HCT116 (cell line): ENCODE measurements around the gene TRPT1. TPM values are rescaled to one million over a fixed set of nuclear protein-coding genes. Genes with fewer than 3 reads are reported as not detected.

Experiments used
- ATAC-seq: fragments of 200-7000 bp; cut with Tn5 transposase; 2 replicates; pipeline ENCODE4 v1.9.1; 2020; ENCODE audit warnings: mild to moderate bottlenecking, moderate library complexity
- BruUV-seq: library from RNA; stranded (reverse); fragments of 400-500 nt; replicated peaks from 2 replicates; lab custom pipeline; 2021; lab: Mats Ljungman, UMichigan
- CTCF ChIA-PET: fragments of 300-600 bp; sonication (Branson Sonifier 250); formaldehyde crosslinking; loops from one replicate; lab custom pipeline; 2021; ENCODE audit warnings: antibody characterized with exemption; lab: Charles Lee
- POLR2A ChIA-PET: fragments of 300-600, 350-600 bp; sonication (Branson Sonifier 250); formaldehyde crosslinking; loops from one replicate; lab custom pipeline; 2021; ENCODE audit warnings: antibody characterized with exemption; lab: Charles Lee
- RAD21 ChIA-PET, 2 experiments: fragments of 300-600 bp; sonication (Branson Sonifier 250); formaldehyde crosslinking; loops; one replicate each; lab custom pipeline; 2023; ENCODE audit warnings: low total read pairs in 2 of 2; ENCODE audit not compliant: uncharacterized antibody in 2 of 2, unreplicated experiment in 2 of 2, low non-redundant PET in 1 of 2; lab: Charles Lee
- DNase-seq: peaks from one replicate; pipeline ENCODE4 v3.0.0-alpha.2; 2010; ENCODE audit warnings: low read depth, low spot score
- H2AFZ ChIP-seq: fragments of 200-600 bp; shearing (Covaris generic), sonication (generic); 2 replicates; pipeline ENCODE4 v1.6.1; 2017; ENCODE audit warnings: low read depth, mixed run types, mixed read lengths, antibody characterized with exemption, low read length; ENCODE audit not compliant: poor library complexity, severe bottlenecking
- H3K27ac ChIP-seq: 2 replicates; pipeline ENCODE4 v1.5.1; 2012; ENCODE audit warnings: low read depth, low read length
- H3K27me3 ChIP-seq: fragments of 200-600 bp; sonication (generic); 2 replicates; pipeline ENCODE4 v1.6.1; 2016; ENCODE audit warnings: mixed run types, low read length, mixed read lengths; ENCODE audit not compliant: insufficient read depth
- H3K36me3 ChIP-seq, 2 experiments: fragments of 200-500 bp in 1 of 2; fragments of 200-600 bp in 1 of 2; sonication (Bioruptor generic) in 1 of 2; sonication (generic) in 1 of 2; 2 replicates each; pipeline versions ENCODE4 v1.5.1 to v1.6.1; 2014 to 2016; ENCODE audit warnings: low read length in 2 of 2, inconsistent platforms in 1 of 2, mixed read lengths in 1 of 2, mixed run types in 1 of 2; ENCODE audit not compliant: insufficient read depth in 2 of 2, control insufficient read depth in 1 of 2
- H3K4me1 ChIP-seq, 2 experiments: fragments of 200-600 bp in 1 of 2; sonication (generic) in 1 of 2; 2 replicates each; pipeline versions ENCODE4 v1.5.1 to v1.6.1; 2012 to 2017; ENCODE audit warnings: low read length in 2 of 2, inconsistent platforms in 1 of 2, mild to moderate bottlenecking in 1 of 2, mixed read lengths in 1 of 2, mixed run types in 1 of 2, moderate library complexity in 1 of 2; ENCODE audit not compliant: insufficient read depth in 2 of 2, control insufficient read depth in 1 of 2
- H3K4me2 ChIP-seq: fragments of 200-600 bp; sonication (generic); 2 replicates; pipeline ENCODE4 v1.6.1; 2017; ENCODE audit warnings: mixed run types, low read length, mixed read lengths
- H3K4me3 ChIP-seq, 2 experiments: fragments of 200-600 bp in 1 of 2; sonication (generic) in 1 of 2; replicated peaks in 1 of 2; 2 replicates each; pipeline ENCODE4 v1.5.1; 2011 to 2016; ENCODE audit warnings: low read length in 2 of 2, control low read depth in 1 of 2, low read depth in 1 of 2, mild to moderate bottlenecking in 1 of 2, mixed read lengths in 1 of 2, mixed run types in 1 of 2
- H3K79me2 ChIP-seq: fragments of 200-600 bp; sonication (generic); 2 replicates; pipeline ENCODE4 v1.6.1; 2017; ENCODE audit warnings: mild to moderate bottlenecking, mixed run types, low read length, moderate library complexity, mixed read lengths; ENCODE audit not compliant: insufficient read depth
- H3K9ac ChIP-seq: fragments of 200-600 bp; sonication (generic); 2 replicates; pipeline ENCODE4 v1.6.1; 2016; ENCODE audit warnings: low read length, mixed read lengths
- H3K9me2 ChIP-seq: fragments of 200-600 bp; sonication (generic), shearing (Covaris generic); 2 replicates; pipeline ENCODE4 v1.6.1; 2017; ENCODE audit warnings: mixed run types, mild to moderate bottlenecking, moderate library complexity; ENCODE audit not compliant: insufficient read depth
- H3K9me3 ChIP-seq, 2 experiments: fragments of 200-500 bp in 1 of 2; fragments of 200-600 bp in 1 of 2; sonication (Bioruptor generic) in 1 of 2; sonication (generic) in 1 of 2; 2 replicates each; pipeline ENCODE4 v1.6.1; 2014 to 2017; ENCODE audit warnings: low read length in 2 of 2, mixed read lengths in 2 of 2, inconsistent platforms in 1 of 2, low read depth in 1 of 2, mild to moderate bottlenecking in 1 of 2, mixed run types in 1 of 2, moderate library complexity in 1 of 2; ENCODE audit not compliant: control insufficient read depth in 1 of 2, insufficient read depth in 1 of 2
- H4K20me1 ChIP-seq: fragments of 200-600 bp; sonication (generic), shearing (Covaris generic); 2 replicates; pipeline ENCODE4 v1.6.1; 2017; ENCODE audit warnings: mixed run types, mild to moderate bottlenecking, moderate library complexity; ENCODE audit not compliant: insufficient read depth
- CBX3 ChIP-seq: IDR thresholded peaks from 2 replicates; pipeline ENCODE4 v1.6.1; 2012; ENCODE audit warnings: low read depth
- CEBPB ChIP-seq: IDR thresholded peaks from 2 replicates; pipeline ENCODE4 v1.6.1; 2012; ENCODE audit warnings: low read depth
- CTCF ChIP-seq, 3 experiments: fragments of 200-600 bp in 1 of 3; sonication (generic) in 1 of 3; IDR thresholded peaks in 2 of 3; conservative IDR thresholded peaks in 1 of 3; 2 replicates each; pipeline ENCODE4 v1.5.1; 2012 to 2017; ENCODE audit warnings: low read depth in 2 of 3, low read length in 2 of 3, antibody characterized with exemption in 1 of 3, borderline replicate concordance in 1 of 3, control low read depth in 1 of 3, mild to moderate bottlenecking in 1 of 3, mixed read lengths in 1 of 3, mixed run types in 1 of 3, moderate library complexity in 1 of 3; ENCODE audit not compliant: insufficient read depth in 1 of 3
- EGR1 ChIP-seq: IDR thresholded peaks from 2 replicates; pipeline ENCODE4 v1.6.1; 2012; ENCODE audit warnings: low read depth
- ELF1 ChIP-seq: IDR thresholded peaks from 2 replicates; pipeline ENCODE4 v1.6.1; 2012; ENCODE audit warnings: low read depth, borderline replicate concordance
- EZH2phosphoT487 ChIP-seq: fragments of 200-600 bp; IDR thresholded peaks from 2 replicates; pipeline ENCODE4 v1.6.1; 2018; ENCODE audit warnings: antibody characterized with exemption, borderline replicate concordance
- JUND ChIP-seq: IDR thresholded peaks from 2 replicates; pipeline ENCODE4 v1.6.1; 2012
- POLR2A ChIP-seq: IDR thresholded peaks from 2 replicates; pipeline ENCODE4 v1.7.0; 2011; ENCODE audit warnings: borderline replicate concordance; ENCODE audit not compliant: insufficient read depth, insufficient read length; ENCODE audit errors: extremely low read depth
- POLR2AphosphoS5 ChIP-seq: IDR thresholded peaks from 2 replicates; pipeline ENCODE4 v1.6.1; 2011; ENCODE audit warnings: mild to moderate bottlenecking, low read depth, low read length, moderate library complexity
- RAD21 ChIP-seq: IDR thresholded peaks from 2 replicates; pipeline ENCODE4 v1.6.1; 2012; ENCODE audit warnings: low read depth, mild to moderate bottlenecking
- SIN3A ChIP-seq: IDR thresholded peaks from 2 replicates; pipeline ENCODE4 v1.6.1; 2012; ENCODE audit warnings: low read depth
- SRF ChIP-seq: IDR thresholded peaks from 2 replicates; pipeline ENCODE4 v1.6.1; 2012; ENCODE audit warnings: low read depth
- YY1 ChIP-seq: IDR thresholded peaks from 2 replicates; pipeline ENCODE4 v1.6.1; 2011; ENCODE audit warnings: low read length, low read depth, moderate library complexity, mild to moderate bottlenecking; ENCODE audit not compliant: insufficient replicate concordance; ENCODE audit errors: extremely low read depth
- ZFX ChIP-seq: fragments of 450-650 bp; IDR thresholded peaks from 2 replicates; pipeline ENCODE4 v1.6.1; 2017
- ZNF274 ChIP-seq: fragments of 200-500 bp; sonication (Bioruptor generic); IDR thresholded peaks from 2 replicates; pipeline ENCODE4 v1.6.1; 2014; ENCODE audit warnings: mild to moderate bottlenecking, low read depth, low read length, inconsistent platforms
- intact Hi-C: fragments of 100-400 bp; cut with micrococcal nuclease; formaldehyde crosslinking; loops from 2 replicates; pipeline ENCODE4 v1.10.0; 2022
- total RNA-seq: library from RNA; stranded (reverse); gene quantifications from one replicate; pipeline ENCODE4 v1.2.1, GENCODE V29; 2021; ENCODE audit not compliant: unreplicated experiment
- TF ChIP-seq, protein P1 (sequence below): IDR thresholded peaks from 2 replicates; pipeline ENCODE4 v1.6.1; 2012
- TF ChIP-seq, protein P2 (sequence below): IDR thresholded peaks from 2 replicates; pipeline ENCODE4 v1.6.1; 2011; ENCODE audit warnings: mild to moderate bottlenecking, low read length, moderate library complexity; ENCODE audit not compliant: insufficient replicate concordance; ENCODE audit errors: extremely low read depth
- TF ChIP-seq, protein P3 (sequence below): IDR thresholded peaks from 2 replicates; pipeline ENCODE4 v1.6.1; 2012; ENCODE audit warnings: low read depth

The TRPT1 gene
- total RNA-seq, 1 experiment from 2014 or later, result 43.2 TPM

- peaks cover 35% of the 10 kb centered on the region for H3K79me2 ChIP-seq
- no peaks in the 10 kb centered on the region for H4K20me1 ChIP-seq
- RAD21 ChIA-PET, result interaction anchor here (0.6 to 1.3 kb wide), 3 partner anchors 36 to 48 kb away, joined by 3 to 4 read pairs (median 4); no protein-coding TSS in a partner anchor
- H3K9me2 ChIP-seq, result no peaks in the 10 kb centered on the region
- DNase-seq (no peak), ATAC-seq (peak; percentile 54)
- peaks cover 11 to 25% of the 10 kb centered on the region in 2 experiments; a peak in 3 of 4 replicates for H3K36me3 ChIP-seq
- POLR2A ChIA-PET, result interaction anchor here (0.7 to 1.9 kb wide), 8 partner anchors 9 to 103 kb away, joined by 3 to 10 read pairs (median 4); partner anchors contain the start of genes FKBP2, PRDX5 and TRMT112
- H3K27me3 ChIP-seq, result no peaks in the 10 kb centered on the region
- no peak overlapping the region for H2AFZ ChIP-seq
- peaks cover 28 to 63% of the 10 kb centered on the region in 2 experiments for H3K4me1 ChIP-seq
- CTCF ChIA-PET, result interaction anchor here (1.0 to 1.5 kb wide), 5 partner anchors 11 to 104 kb away, joined by 3 to 11 read pairs (median 3); partner anchors contain the start of genes NUDT22 and TRPT1
- peak overlapping the region; percentile 95 for H3K4me2 ChIP-seq
- intact Hi-C loops, result no loop called here
- no peaks in the 10 kb centered on the region for H3K9me3 ChIP-seq
- H3K4me3 ChIP-seq, result peak overlapping the region; percentile 96 to 98
- H3K27ac ChIP-seq, result peak overlapping the region; percentile 89
- BruUV-seq, result no TSS peak
- peak overlapping the region; percentile 97 for H3K9ac ChIP-seq
- TF ChIP-seq, protein P1, sequence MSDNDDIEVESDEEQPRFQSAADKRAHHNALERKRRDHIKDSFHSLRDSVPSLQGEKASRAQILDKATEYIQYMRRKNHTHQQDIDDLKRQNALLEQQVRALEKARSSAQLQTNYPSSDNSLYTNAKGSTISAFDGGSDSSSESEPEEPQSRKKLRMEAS, result no peak
- no peak for TF ChIP-seq EGR1
- no peak for TF ChIP-seq YY1
- TF ChIP-seq, protein P2, sequence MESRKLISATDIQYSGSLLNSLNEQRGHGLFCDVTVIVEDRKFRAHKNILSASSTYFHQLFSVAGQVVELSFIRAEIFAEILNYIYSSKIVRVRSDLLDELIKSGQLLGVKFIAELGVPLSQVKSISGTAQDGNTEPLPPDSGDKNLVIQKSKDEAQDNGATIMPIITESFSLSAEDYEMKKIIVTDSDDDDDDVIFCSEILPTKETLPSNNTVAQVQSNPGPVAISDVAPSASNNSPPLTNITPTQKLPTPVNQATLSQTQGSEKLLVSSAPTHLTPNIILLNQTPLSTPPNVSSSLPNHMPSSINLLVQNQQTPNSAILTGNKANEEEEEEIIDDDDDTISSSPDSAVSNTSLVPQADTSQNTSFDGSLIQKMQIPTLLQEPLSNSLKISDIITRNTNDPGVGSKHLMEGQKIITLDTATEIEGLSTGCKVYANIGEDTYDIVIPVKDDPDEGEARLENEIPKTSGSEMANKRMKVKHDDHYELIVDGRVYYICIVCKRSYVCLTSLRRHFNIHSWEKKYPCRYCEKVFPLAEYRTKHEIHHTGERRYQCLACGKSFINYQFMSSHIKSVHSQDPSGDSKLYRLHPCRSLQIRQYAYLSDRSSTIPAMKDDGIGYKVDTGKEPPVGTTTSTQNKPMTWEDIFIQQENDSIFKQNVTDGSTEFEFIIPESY, result no peak
- no peak for TF ChIP-seq CBX3
- TF ChIP-seq JUND, result no peak
- no peak for TF ChIP-seq ELF1
- no peak for TF ChIP-seq SIN3A
- no peak for TF ChIP-seq RAD21
- no peak for TF ChIP-seq ZNF274
- TF ChIP-seq ZFX, result peak; percentile 41; the same call in 1 of the 2 replicates
- TF ChIP-seq SRF, result no peak
- no peak for TF ChIP-seq CEBPB
- no peak for TF ChIP-seq EZH2phosphoT487
- peak; percentile 91 for TF ChIP-seq POLR2AphosphoS5
- TF ChIP-seq, protein P3, sequence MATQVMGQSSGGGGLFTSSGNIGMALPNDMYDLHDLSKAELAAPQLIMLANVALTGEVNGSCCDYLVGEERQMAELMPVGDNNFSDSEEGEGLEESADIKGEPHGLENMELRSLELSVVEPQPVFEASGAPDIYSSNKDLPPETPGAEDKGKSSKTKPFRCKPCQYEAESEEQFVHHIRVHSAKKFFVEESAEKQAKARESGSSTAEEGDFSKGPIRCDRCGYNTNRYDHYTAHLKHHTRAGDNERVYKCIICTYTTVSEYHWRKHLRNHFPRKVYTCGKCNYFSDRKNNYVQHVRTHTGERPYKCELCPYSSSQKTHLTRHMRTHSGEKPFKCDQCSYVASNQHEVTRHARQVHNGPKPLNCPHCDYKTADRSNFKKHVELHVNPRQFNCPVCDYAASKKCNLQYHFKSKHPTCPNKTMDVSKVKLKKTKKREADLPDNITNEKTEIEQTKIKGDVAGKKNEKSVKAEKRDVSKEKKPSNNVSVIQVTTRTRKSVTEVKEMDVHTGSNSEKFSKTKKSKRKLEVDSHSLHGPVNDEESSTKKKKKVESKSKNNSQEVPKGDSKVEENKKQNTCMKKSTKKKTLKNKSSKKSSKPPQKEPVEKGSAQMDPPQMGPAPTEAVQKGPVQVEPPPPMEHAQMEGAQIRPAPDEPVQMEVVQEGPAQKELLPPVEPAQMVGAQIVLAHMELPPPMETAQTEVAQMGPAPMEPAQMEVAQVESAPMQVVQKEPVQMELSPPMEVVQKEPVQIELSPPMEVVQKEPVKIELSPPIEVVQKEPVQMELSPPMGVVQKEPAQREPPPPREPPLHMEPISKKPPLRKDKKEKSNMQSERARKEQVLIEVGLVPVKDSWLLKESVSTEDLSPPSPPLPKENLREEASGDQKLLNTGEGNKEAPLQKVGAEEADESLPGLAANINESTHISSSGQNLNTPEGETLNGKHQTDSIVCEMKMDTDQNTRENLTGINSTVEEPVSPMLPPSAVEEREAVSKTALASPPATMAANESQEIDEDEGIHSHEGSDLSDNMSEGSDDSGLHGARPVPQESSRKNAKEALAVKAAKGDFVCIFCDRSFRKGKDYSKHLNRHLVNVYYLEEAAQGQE, result no peak
- peak in 2 of 3 experiments; percentile 30 to 49; a peak in 4 of 6 replicates for TF ChIP-seq CTCF (IDR thresholded peaks at IDR 0.05 in 2 of 3, conservative IDR thresholded peaks at IDR 0.05 in 1 of 3; ENCODE audit: borderline replicate concordance in 1 of 3, insufficient read depth in 1 of 3, low read depth in 2 of 3, low read length in 2 of 3)
- TF ChIP-seq POLR2A, result peak; percentile 44
Measured at GRCh38 chr11:64252003-64252872, 26.3 kb upstream of the TRPT1 start.
